Smooth muscle cell of bladder (primary cell): ENCODE results near the gene CDC16. TPM values are rescaled to one million over a fixed set of nuclear protein-coding genes. Genes with fewer than 3 reads are reported as not detected.

Experiments used
- total RNA-seq: library from RNA; depleted of rRNA; stranded (reverse); fragments of >200 nt; gene quantifications from 2 replicates; pipeline ENCODE4 v1.2.3, GENCODE V29; 2014

CDC16 gene
- total RNA-seq, result 36.1 and 41.2 TPM in 2 replicates

DNA sequence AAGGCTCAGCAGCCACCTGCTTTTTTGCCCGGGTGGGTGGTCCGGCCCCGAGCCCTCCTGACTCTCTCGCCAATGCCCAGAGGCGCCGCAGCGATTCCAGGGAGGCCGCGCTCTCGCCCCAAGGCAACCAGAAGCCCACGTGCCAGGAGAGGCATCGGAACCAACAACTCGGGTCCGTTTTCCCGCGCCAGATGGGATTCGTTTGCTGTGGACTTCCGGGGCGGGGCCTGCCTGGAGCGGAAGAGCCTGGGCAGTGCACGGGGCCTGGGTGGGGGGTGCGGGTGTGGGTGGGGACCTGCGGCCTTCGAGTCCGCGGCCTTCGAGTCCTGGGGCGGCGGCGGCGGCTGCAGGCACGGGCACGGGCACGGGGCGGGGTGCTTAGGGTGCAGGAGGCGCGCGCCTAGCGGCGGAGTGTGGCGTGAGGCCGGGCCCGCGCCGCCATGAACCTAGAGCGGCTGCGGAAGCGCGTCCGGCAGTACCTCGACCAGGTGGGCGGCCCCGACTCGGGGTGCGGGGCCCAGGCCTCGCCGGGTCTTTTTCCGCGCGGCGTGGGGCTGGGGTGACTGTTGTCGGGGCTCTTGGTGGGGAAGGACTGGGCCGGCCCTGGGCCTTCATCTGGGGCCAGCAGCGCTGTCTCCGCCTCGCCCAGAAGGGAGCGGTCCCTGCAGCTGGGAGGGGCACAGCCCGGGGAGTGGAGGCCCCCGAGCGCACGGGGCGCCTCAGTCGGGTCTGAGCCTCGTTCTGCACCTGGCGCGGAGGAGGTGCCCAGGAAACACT is at the start of gene CDC16:
Gene CDC16 (plus strand): TSS at position 253 of the 777 bp plus-strand sequence. CDS start 188 bp downstream, at position 441.

DNA sequence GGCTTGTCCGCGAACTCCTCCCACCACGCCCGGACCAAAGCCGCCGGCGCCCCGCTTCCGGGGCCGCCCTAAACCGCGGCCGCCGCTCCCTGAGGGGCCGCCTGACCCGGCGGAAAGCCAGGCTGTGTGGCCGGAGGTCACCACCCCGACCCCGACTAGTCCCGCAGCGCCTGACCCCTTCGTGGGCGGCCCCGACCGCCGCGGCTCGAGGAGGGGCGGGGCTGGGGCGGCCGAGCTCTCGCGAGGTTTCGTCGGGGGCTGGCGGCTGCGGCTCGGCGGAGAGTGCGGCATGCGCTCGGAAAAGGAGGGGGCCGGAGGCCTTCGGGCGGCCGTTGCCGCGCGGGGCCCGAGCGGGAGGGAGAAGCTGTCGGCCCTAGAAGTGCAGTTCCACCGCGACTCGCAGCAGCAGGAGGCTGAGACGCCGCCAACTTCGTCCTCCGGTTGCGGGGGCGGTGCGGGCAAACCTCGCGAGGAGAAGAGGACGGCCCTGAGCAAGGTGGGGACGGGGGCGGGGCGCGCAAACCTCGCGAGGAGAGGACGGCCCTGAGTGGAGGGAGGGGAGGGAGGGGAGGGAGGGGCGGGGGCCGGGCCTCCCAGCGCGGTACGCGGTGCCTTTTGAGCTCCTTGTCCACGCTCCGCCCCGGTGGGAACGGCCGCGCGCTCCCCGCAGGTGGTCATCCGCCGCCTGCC is 46.8 kb downstream of the CDC16 start, which contains the start of gene UPF3A:
Gene UPF3A (plus strand): TSS at position 251 of the 690 bp plus-strand sequence. CDS start 39 bp downstream, at position 290.

GRCh38 chr13:114314074-114314912 is 79.6 kb downstream of the CDC16 start, which contains the start of gene CHAMP1:
TSS of gene CHAMP1 (plus strand) at chr13:114314503. CDS start at chr13:114323843, 9,340 bp downstream.

Other genes with a start within 250 kb of the CDC16 start
- gene RASA3, start 102.3 kb upstream of the CDC16 start, total RNA-seq, result 21.6 and 29.0 TPM in 2 replicates
- gene CFAP97D2, start 55.6 kb upstream of the CDC16 start, total RNA-seq, result not detected in 2 replicates
- 13.7 and 16.8 TPM in 2 replicates for gene UPF3A, start 46.7 kb downstream of the CDC16 start, total RNA-seq
- 8.7 and 9.5 TPM in 2 replicates for gene CHAMP1, start 79.6 kb downstream of the CDC16 start, total RNA-seq